Keratinocyte (primary cell): ENCODE results near the gene DCUN1D2.

Source experiments
- EZH2 ChIP-seq: IDR thresholded peaks from one replicate; pipeline ENCODE4 v1.6.1; 2012; ENCODE audit warnings: inconsistent platforms, mild to moderate bottlenecking, low read length, moderate library complexity
- TF ChIP-seq, protein P1 (sequence below), 3 experiments: IDR thresholded peaks in 1 of 3; conservative IDR thresholded peaks in 1 of 3; optimal IDR thresholded peaks in 1 of 3; 2 replicates in 2 of 3; 3 replicates in 1 of 3; pipeline versions ENCODE3 to v1.5.1; 2011; ENCODE audit warnings: low read length in 3 of 3, mild to moderate bottlenecking in 3 of 3, moderate library complexity in 2 of 3, control low read depth in 1 of 3, inconsistent platforms in 1 of 3; ENCODE audit not compliant: insufficient read depth in 2 of 3; ENCODE audit errors: extremely low read depth in 1 of 3

DNA sequence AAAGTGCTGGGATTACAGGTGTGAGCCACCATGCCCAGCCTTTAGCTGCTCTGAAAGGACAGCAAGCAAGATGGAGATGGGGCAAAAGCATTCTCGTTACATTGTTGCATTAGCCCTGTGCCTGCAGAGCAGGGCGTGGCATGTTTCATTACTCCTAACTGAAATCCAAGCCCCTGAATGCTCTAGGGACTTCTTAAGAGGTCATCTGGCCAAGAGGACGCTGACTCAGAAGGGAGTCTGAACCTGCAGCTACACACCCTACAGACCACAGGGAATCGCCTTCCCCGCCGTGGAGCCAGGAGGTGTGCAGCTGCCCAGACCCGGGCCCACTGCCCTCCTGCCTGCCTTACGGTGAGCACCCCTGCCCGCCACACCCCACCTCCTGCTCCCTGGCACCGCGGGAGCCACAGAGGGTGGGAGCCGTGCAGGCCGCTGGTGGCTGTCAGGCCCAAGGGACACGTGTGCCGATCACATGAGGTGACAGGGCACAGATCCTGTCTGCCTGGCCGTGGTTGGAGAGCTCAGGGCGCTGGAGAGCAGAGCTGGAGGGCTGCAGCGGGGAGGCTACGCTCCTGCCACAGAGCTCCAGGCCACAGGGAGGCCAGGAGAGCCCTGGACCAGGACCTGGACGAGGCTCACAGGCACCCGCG lies 64.4 kb downstream of the DCUN1D2 start:
- TF ChIP-seq, protein P1, sequence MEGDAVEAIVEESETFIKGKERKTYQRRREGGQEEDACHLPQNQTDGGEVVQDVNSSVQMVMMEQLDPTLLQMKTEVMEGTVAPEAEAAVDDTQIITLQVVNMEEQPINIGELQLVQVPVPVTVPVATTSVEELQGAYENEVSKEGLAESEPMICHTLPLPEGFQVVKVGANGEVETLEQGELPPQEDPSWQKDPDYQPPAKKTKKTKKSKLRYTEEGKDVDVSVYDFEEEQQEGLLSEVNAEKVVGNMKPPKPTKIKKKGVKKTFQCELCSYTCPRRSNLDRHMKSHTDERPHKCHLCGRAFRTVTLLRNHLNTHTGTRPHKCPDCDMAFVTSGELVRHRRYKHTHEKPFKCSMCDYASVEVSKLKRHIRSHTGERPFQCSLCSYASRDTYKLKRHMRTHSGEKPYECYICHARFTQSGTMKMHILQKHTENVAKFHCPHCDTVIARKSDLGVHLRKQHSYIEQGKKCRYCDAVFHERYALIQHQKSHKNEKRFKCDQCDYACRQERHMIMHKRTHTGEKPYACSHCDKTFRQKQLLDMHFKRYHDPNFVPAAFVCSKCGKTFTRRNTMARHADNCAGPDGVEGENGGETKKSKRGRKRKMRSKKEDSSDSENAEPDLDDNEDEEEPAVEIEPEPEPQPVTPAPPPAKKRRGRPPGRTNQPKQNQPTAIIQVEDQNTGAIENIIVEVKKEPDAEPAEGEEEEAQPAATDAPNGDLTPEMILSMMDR (optimal IDR thresholded peaks at IDR 0.05 in 1 of 3, IDR thresholded peaks at IDR 0.05 in 1 of 3, conservative IDR thresholded peaks at IDR 0.05 in 1 of 3; ENCODE audit: extremely low read depth in 1 of 3, insufficient read depth in 2 of 3, low read length in 3 of 3), result no peak
- no peak for TF ChIP-seq EZH2
